K562 (cell line): ENCODE data around the gene SKIC2. TPM values are rescaled to one million over a fixed set of nuclear protein-coding genes. Genes with fewer than 3 reads are reported as not detected.

Experiments used
- CEBPZ ChIP-seq: fragments of 150-350 bp; IDR thresholded peaks from 2 replicates; pipeline ENCODE4 v1.6.1; 2014; ENCODE audit warnings: low read depth, mild to moderate bottlenecking, low read length, borderline replicate concordance
- KAT2B ChIP-seq: IDR thresholded peaks from one replicate; pipeline ENCODE4 v1.6.1; 2012; ENCODE audit warnings: low read depth, mild to moderate bottlenecking, control low read depth, inconsistent platforms, low read length, moderate library complexity
- MLX ChIP-seq, 2 experiments: fragments of 450-650 bp in 1 of 2; sonication (generic) in 1 of 2; formaldehyde crosslinking; conservative IDR thresholded peaks; 2 replicates each; pipeline versions ENCODE4 v1.4.0 to v1.8.1; 2020 to 2022; ENCODE audit warnings: mild to moderate bottlenecking in 1 of 2, missing genetic modification reagents in 1 of 2
- PBX2 ChIP-seq, 2 experiments: IDR thresholded peaks in 1 of 2; conservative IDR thresholded peaks in 1 of 2; 2 replicates each; pipeline ENCODE4 v1.6.1; 2016; ENCODE audit warnings: low read depth in 2 of 2, mild to moderate bottlenecking in 1 of 2, missing compliant biosample characterization in 1 of 2, missing genetic modification characterization in 1 of 2, moderate library complexity in 1 of 2
- PRDM10 ChIP-seq: fragments of 450-650 bp; IDR thresholded peaks from 2 replicates; pipeline ENCODE4 v1.6.1; 2018; ENCODE audit not compliant: partially characterized antibody
- SLC30A9 ChIP-seq: fragments of 250-450 bp; sonication (Bioruptor Pico); IDR thresholded peaks from 2 replicates; pipeline ENCODE4 v1.8.0; 2022; ENCODE audit warnings: mild to moderate bottlenecking, moderate library complexity
- THRB ChIP-seq: fragments of 450-650 bp; formaldehyde crosslinking; conservative IDR thresholded peaks from 2 replicates; pipeline ENCODE4 v1.4.0; 2022; ENCODE audit warnings: mild to moderate bottlenecking, missing genetic modification characterization
- ZBTB34 ChIP-seq: fragments of 250-450 bp; sonication (Bioruptor Pico); IDR thresholded peaks from 2 replicates; pipeline ENCODE4 v1.8.0; 2021; ENCODE audit warnings: mild to moderate bottlenecking, moderate library complexity
- ZNF184 ChIP-seq: sonication (generic); formaldehyde crosslinking; IDR thresholded peaks from 2 replicates; pipeline ENCODE4 v1.5.0; 2020; ENCODE audit warnings: missing genetic modification reagents
- ZNF24 ChIP-seq: fragments of 450-650 bp; IDR thresholded peaks from 2 replicates; pipeline ENCODE4 v1.6.1; 2016
- polyA plus RNA-seq, 8 experiments: library from polyadenylated mRNA; depleted of rRNA in 4 of 8; stranded (reverse) in 5 of 8; unstranded in 3 of 8; fragments of >200 nt; fragmentation: Nextera tagmentation in 2 of 8; fragmentation: Illumina TruSeq in 1 of 8; extraction: Ambion mirVana in 2 of 8; extraction: Trizol in 1 of 8; gene quantifications; 2 replicates each; pipeline versions ENCODE4 v1.2.1 to v1.2.3, GENCODE V29; 2011 to 2014; ENCODE audit warnings: inconsistent platforms in 1 of 8, missing spikeins in 1 of 8
- total RNA-seq, 7 experiments: library from RNA; depleted of rRNA in 6 of 7; stranded (reverse); fragments of >200 nt in 6 of 7; fragmentation: Illumina TruSeq in 2 of 7; extraction: Trizol in 2 of 7; gene quantifications; 2 replicates each; pipeline versions ENCODE4 v1.2.1 to v1.2.3, GENCODE V29; 2011 to 2021; ENCODE audit warnings: low replicate concordance in 1 of 7

Gene SKIC2
- total and polyA plus RNA-seq, 9 of the 15 experiments (the other 6 are each of a cell fraction or from before 2014, with no cell fraction given) = 3.3 to 94.6 (median 38.8) TPM

- peak; percentile 67; the same call in 1 of the 2 replicates for TF ChIP-seq ZBTB34 (CRISPR knock-in tag)
- no peak for TF ChIP-seq KAT2B
- no peak for TF ChIP-seq ZNF184 (CRISPR knock-in tag)
- TF ChIP-seq MLX (CRISPR knock-in tag; conservative IDR thresholded peaks at IDR 0.05) = peak in 1 of 2 experiments; percentile 89; a peak in 1 of 4 replicates
- peak; percentile 47 for TF ChIP-seq PRDM10
- TF ChIP-seq PBX2 (CRISPR knock-in tag; IDR thresholded peaks at IDR 0.05; ENCODE audit: low read depth) = no peak
- peak; percentile 62 for TF ChIP-seq PBX2 (tag; conservative IDR thresholded peaks at IDR 0.05; ENCODE audit: low read depth)
- no peak for TF ChIP-seq SLC30A9 (CRISPR knock-in tag)
- no peak for TF ChIP-seq ZNF24
- no peak for TF ChIP-seq CEBPZ
- peak; percentile 97 for TF ChIP-seq THRB (CRISPR knock-in tag)
Observed at GRCh38 chr6:31958741-31959739, at the start of gene SKIC2, which contains the start of gene NELFE (continued).
